ENCODE data around the gene PCTP.

DNA sequence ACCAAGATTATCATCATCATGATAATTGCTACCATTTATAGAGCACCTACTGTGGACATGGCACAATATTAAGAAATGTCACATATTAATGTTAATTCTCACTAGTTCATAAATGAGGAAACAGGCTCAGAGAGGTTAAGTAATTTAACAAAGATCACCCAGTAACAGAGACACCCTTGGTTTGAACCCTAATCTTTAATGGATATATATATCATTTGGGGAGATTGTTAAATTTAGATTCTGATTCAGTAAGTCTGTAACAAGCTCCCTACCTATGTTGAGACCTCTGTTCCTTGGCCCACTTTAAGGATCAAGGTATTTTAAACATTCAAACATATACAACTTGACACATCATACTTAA, 27.4 kb upstream of the PCTP start:
- TF ChIP-seq, protein P1, sequence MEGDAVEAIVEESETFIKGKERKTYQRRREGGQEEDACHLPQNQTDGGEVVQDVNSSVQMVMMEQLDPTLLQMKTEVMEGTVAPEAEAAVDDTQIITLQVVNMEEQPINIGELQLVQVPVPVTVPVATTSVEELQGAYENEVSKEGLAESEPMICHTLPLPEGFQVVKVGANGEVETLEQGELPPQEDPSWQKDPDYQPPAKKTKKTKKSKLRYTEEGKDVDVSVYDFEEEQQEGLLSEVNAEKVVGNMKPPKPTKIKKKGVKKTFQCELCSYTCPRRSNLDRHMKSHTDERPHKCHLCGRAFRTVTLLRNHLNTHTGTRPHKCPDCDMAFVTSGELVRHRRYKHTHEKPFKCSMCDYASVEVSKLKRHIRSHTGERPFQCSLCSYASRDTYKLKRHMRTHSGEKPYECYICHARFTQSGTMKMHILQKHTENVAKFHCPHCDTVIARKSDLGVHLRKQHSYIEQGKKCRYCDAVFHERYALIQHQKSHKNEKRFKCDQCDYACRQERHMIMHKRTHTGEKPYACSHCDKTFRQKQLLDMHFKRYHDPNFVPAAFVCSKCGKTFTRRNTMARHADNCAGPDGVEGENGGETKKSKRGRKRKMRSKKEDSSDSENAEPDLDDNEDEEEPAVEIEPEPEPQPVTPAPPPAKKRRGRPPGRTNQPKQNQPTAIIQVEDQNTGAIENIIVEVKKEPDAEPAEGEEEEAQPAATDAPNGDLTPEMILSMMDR (IDR thresholded peaks at IDR 0.05 in 4 of 5, conservative IDR thresholded peaks at IDR 0.05 in 1 of 5) = no peak
- TF ChIP-seq POLR2A (IDR thresholded peaks at IDR 0.05) = no peak

Data from gastrocnemius medialis (tissue), 4 donors.